Body of pancreas (tissue), 4 donors: ENCODE measurements around the gene ANKRD44.

ENCODE experiments used
- CTCF ChIP-seq, 7 experiments: fragments of 450-650 bp in 4 of 7; fragments of 200-600 bp in 3 of 7; sonication (generic) in 3 of 7; IDR thresholded peaks; one replicate each; pipeline ENCODE4 v1.5.1; 2016 to 2019; ENCODE audit warnings: antibody characterized with exemption in 7 of 7
- POLR2A ChIP-seq, 3 donors: fragments of 450-650 bp; IDR thresholded peaks; one replicate each; pipeline ENCODE4 v1.6.1; 2016; ENCODE audit warnings: antibody characterized with exemption in 3 of 3, mild to moderate bottlenecking in 2 of 3

GRCh38 chr2:197168705-197169104, 141.9 kb downstream of the ANKRD44 start:
- peak in 6 of 7 experiments; percentile 25 to 60 (median 49) for TF ChIP-seq CTCF (IDR thresholded peaks at IDR 0.05)
- TF ChIP-seq POLR2A (IDR thresholded peaks at IDR 0.05): no peak
